Measurements from ENCODE around the gene SRPRB. TPM values are rescaled to one million over a fixed set of nuclear protein-coding genes. Genes with fewer than 3 reads are reported as not detected.

Gene SRPRB
- total RNA-seq, 2 experiments from 2014 or later, result 42.7 to 66.2 TPM

DNA sequence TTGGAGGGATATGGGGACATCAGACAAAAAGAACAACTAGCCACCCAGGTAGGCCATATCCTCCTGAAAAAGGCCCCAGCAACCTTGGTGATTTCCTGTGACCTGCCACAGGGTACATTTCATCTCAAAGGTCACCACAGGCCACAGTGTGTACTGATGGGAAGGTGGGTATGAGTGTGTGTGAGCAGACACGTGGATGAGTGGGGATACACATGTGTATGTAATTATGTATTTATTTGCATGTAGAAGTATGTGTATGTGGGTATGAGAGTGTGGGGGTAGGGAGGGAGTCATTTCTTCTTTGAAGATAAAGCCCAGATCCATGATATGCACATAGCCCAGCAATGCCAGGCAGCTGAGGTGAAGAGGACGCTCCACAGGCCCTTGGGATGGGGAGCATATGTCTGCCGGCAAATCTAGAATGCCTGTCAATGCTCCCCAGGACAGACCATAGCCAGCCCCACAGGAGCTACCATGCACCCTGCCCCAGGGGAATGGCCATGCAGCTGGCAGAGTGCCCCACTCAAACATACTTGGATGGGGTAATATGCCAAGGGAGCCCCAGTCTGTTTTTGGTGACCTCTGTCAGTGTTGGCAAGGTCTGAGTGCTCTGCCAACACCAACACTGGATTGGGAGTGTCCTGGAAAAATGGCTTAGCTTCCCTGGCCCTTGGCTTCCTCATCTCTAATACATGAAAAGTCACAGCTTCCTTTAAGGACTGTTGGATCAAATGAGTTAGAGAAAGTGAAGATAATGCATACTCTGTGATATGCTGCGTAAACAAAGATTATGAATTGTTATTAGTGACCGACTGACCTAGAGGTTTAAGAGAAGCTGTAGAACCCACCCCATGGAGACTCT lies 47.7 kb downstream of the SRPRB start:
- no peaks in the 10 kb centered on the region for H3K9me3 Mint-ChIP-seq (ENCODE audit: low read depth)
- POLR2A ChIA-PET, result no interaction called here

GRCh38 chr3:133853925-133854227 lies 48.3 kb downstream of the SRPRB start:
- Mint-ChIP-seq H3K4me3 (no peak overlapping the region), H3K27ac (no peak overlapping the region), H3K4me1 (peaks cover 14% of the 10 kb centered on the region), H3K27me3 (peaks cover 3% of the 10 kb centered on the region), H3K36me3 (ENCODE audit: low read depth) (no peaks in the 10 kb centered on the region), H3K9me3 (ENCODE audit: low read depth) (no peaks in the 10 kb centered on the region)
- DNase-seq, result no peak
- ATAC-seq, result no peak
- CTCF ChIA-PET, result no interaction called here
- POLR2A ChIA-PET, result no interaction called here
- intact Hi-C loops (cut with DNase I, micrococcal nuclease), result no loop called here

More for the DNA sequence above, 47.7 kb downstream of the SRPRB start:
- Mint-ChIP-seq H3K36me3 (ENCODE audit: low read depth) (no peaks in the 10 kb centered on the region), H3K4me1 (peaks cover 14% of the 10 kb centered on the region), H3K4me3 (no peak overlapping the region), H3K27ac (no peak overlapping the region), H3K27me3 (peaks cover 3% of the 10 kb centered on the region)
- intact Hi-C loops (cut with DNase I, micrococcal nuclease), result no loop called here
- ATAC-seq (no peak), DNase-seq (no peak)
- CTCF ChIA-PET, result no interaction called here

DNA sequence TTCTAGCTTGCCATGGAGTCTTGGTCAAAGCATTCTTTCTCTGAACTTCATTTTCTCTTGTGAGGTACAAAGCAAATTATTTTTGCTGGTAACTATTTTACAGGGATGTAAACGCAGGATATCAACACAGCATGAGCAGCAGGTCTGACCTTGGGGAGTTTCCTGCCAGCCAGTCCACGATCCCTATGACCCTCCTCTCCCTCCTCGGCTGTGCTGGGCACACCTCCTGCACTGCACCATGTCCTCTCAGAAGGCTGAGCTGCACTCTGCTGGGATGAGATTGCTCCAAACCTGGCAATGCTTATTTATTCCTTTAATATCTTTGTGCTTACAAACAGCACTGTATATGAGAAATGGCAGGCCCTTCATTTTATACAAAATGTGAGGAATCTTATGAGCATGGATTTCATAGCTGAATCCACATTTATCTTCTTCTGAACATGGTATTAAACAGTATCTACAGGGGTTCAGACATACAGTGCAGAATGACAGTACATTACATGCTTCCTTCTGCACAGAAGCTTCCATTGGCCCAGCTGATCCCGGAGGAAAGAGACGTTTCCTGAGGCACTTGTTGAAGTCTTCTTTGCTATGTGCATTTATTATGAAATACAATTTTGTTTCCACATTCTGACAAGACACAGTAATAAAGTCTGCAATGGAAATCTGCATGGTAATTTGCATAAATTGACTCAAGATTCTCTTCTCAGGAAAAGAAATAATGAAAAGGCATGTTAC lies 48.8 kb downstream of the SRPRB start:
- Mint-ChIP-seq H3K9me3 (ENCODE audit: low read depth) (no peaks in the 10 kb centered on the region), H3K27me3 (peaks cover 3% of the 10 kb centered on the region), H3K27ac (no peak overlapping the region), H3K4me1 (peaks cover 14% of the 10 kb centered on the region), H3K4me3 (no peak overlapping the region), H3K36me3 (ENCODE audit: low read depth) (no peaks in the 10 kb centered on the region)
- intact Hi-C loops (cut with DNase I, micrococcal nuclease), result no loop called here
- ChIA-PET CTCF (no interaction called here), POLR2A (no interaction called here)
- DNase-seq (no peak), ATAC-seq (no peak)

DNA sequence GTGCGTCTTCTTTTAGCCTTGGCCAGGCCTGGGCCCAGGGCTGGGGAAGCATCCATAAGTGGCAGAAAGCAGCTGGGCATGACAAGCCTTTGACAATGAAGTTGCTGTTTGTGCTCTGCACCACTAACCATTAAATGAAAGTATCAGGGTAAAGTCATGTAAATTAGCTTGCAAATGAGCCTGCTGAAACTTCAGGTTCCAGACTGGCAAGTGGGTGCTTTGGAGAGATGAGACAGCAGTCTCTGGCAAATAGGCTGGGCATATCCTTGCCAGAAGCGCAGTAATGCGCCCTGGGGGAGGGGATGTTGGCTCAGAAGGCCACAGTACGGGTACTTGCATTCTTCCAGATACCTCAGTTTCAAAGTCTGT lies 49.4 kb downstream of the SRPRB start:
- Mint-ChIP-seq H3K9me3 (ENCODE audit: low read depth) (no peaks in the 10 kb centered on the region), H3K36me3 (ENCODE audit: low read depth) (no peaks in the 10 kb centered on the region), H3K27ac (no peak overlapping the region), H3K27me3 (peaks cover 3% of the 10 kb centered on the region), H3K4me1 (peaks cover 14% of the 10 kb centered on the region), H3K4me3 (no peak overlapping the region)
- ChIA-PET POLR2A (no interaction called here), CTCF (no interaction called here)
- intact Hi-C loops (cut with DNase I, micrococcal nuclease), result no loop called here
- DNase-seq, result no peak
- ATAC-seq, result no peak

DNA sequence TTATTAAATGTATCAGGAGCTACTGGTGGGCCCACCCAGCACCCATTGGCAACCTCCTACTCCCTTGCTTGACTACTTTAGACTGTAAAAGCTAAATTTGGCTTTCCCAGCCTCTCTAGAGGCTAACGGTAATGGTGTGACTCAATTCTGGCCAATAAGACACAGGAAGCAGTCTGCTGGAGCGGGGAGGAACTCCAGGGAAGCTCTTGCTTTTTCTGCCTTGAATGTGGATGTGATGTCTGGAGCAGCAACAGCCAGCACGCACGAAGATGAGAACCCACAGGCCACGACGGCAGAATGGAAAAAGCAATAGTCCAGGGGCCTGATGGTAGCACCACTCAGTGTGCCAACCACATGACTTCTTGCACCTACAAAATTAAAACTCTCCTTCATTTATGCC lies 50.2 kb downstream of the SRPRB start:
- no peaks in the 10 kb centered on the region for H3K36me3 Mint-ChIP-seq (ENCODE audit: low read depth)
- H3K4me1 Mint-ChIP-seq, result peaks cover 14% of the 10 kb centered on the region
- H3K9me3 Mint-ChIP-seq (ENCODE audit: low read depth), result no peaks in the 10 kb centered on the region
- ATAC-seq, result no peak
- no peak overlapping the region for H3K4me3 Mint-ChIP-seq
- ChIA-PET CTCF (no interaction called here), POLR2A (no interaction called here)
- DNase-seq, result no peak
- H3K27ac Mint-ChIP-seq, result no peak overlapping the region
- intact Hi-C loops (cut with DNase I, micrococcal nuclease), result no loop called here
- peaks cover 3% of the 10 kb centered on the region for H3K27me3 Mint-ChIP-seq

GRCh38 chr3:133856316-133856715 lies 50.7 kb downstream of the SRPRB start:
- Mint-ChIP-seq H3K4me1 (peaks cover 11% of the 10 kb centered on the region), H3K27ac (no peak overlapping the region), H3K27me3 (peaks cover 2% of the 10 kb centered on the region), H3K4me3 (no peak overlapping the region), H3K36me3 (ENCODE audit: low read depth) (no peaks in the 10 kb centered on the region), H3K9me3 (ENCODE audit: low read depth) (no peaks in the 10 kb centered on the region)
- ATAC-seq, result no peak
- POLR2A ChIA-PET, result no interaction called here
- intact Hi-C loops (cut with DNase I, micrococcal nuclease), result no loop called here
- DNase-seq, result no peak
- CTCF ChIA-PET, result interaction anchor here (0.8 kb wide), 1 partner anchor 15 kb away, joined by 4 read pairs; no protein-coding TSS in a partner anchor

DNA sequence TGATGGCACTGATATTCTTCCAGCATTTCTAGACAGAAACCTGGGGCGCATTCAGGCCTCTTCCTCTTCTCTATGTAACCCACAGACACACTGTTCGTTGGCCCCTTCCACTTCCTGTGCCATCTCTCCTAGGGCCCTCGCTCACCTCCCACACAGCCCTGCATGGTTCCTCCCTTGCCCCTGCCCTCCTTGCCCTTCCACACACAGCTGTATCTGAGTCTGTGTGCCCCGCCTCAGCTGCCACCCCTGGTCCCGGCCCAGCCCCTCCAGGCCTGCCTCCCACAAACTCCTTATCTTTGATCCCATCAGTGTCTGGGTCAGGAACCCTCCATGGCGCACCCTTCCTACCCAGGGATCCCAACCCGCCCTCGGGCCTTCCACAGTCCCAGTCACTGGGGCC lies 52.2 kb downstream of the SRPRB start:
- H3K4me1 Mint-ChIP-seq, result peaks cover 6% of the 10 kb centered on the region
- DNase-seq, result peak; percentile 25
- no peak overlapping the region for H3K27ac Mint-ChIP-seq
- peak; percentile 61 for ATAC-seq
- H3K27me3 Mint-ChIP-seq, result no peaks in the 10 kb centered on the region
- intact Hi-C loops (cut with DNase I, micrococcal nuclease), result no loop called here
- CTCF ChIA-PET, result no interaction called here
- POLR2A ChIA-PET, result interaction anchor here (0.6 kb wide), 1 partner anchor 18 kb away, joined by 3 read pairs; no protein-coding TSS in a partner anchor
- no peaks in the 10 kb centered on the region for H3K9me3 Mint-ChIP-seq (ENCODE audit: low read depth)
- no peak overlapping the region for H3K4me3 Mint-ChIP-seq
- no peaks in the 10 kb centered on the region for H3K36me3 Mint-ChIP-seq (ENCODE audit: low read depth)

DNA sequence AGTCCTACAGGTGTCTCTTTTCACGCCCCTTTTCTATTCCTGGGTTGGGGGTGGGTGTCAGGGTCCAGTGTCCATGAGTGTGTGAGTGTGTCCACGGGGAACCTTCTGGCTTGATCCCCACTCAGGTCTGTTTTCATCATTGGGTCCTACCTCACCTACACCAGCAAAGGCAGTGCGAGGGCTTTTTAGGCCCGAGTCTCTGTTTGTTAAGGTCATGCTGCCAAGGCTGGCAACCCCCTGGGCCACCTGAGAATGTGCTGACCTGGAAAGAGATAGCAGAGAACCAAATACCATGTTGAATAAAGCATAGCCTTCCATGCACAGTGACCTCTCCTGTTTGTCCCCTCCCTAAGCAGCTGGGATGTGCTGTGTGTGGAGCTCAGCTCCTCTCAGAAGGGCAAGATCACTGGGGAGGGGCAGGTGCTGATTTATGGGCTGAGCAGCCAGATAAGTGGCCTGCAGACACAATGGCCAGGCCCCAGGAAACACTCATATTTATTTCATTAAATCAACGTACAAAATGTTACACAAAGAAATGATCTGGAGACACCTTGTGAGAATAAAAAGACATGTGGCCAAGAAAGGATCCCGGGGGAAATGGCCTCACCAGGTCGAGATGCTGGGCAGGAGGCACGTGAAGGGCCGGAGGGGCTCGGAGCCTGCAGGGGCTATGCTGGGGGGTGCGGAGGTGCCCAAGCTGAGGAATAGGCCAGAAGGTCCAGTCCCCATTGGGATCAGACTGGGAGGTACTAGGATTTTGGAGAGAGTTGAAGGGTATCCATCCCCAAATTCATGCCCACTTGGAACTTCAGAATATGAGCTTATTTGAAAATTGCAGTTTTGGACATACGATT lies 54.0 kb downstream of the SRPRB start:
- no peak for DNase-seq
- no peaks in the 10 kb centered on the region for H3K36me3 Mint-ChIP-seq (ENCODE audit: low read depth)
- H3K27ac Mint-ChIP-seq, result no peak overlapping the region
- no peaks in the 10 kb centered on the region for H3K9me3 Mint-ChIP-seq (ENCODE audit: low read depth)
- H3K4me3 Mint-ChIP-seq, result no peak overlapping the region
- intact Hi-C loops (cut with DNase I, micrococcal nuclease), result no loop called here
- peaks cover 1% of the 10 kb centered on the region for H3K27me3 Mint-ChIP-seq
- peaks cover 6% of the 10 kb centered on the region for H3K4me1 Mint-ChIP-seq
- POLR2A ChIA-PET, result no interaction called here
- CTCF ChIA-PET, result no interaction called here
- no peak for ATAC-seq

GRCh38 chr3:133860519-133860918 lies 54.9 kb downstream of the SRPRB start:
- CTCF ChIA-PET, result no interaction called here
- DNase-seq, result no peak

GRCh38 chr3:133862161-133862560 lies 56.5 kb downstream of the SRPRB start:
- H3K9me3 Mint-ChIP-seq (ENCODE audit: low read depth), result no peaks in the 10 kb centered on the region
- H3K4me3 Mint-ChIP-seq, result no peak overlapping the region
- H3K27ac Mint-ChIP-seq, result no peak overlapping the region
- ATAC-seq, result no peak
- POLR2A ChIA-PET, result interaction anchor here (1.4 kb wide), 1 partner anchor 14 kb away, joined by 4 read pairs; no protein-coding TSS in a partner anchor
- no peak for DNase-seq
- intact Hi-C loops (cut with DNase I, micrococcal nuclease), result no loop called here
- peaks cover 6% of the 10 kb centered on the region for H3K4me1 Mint-ChIP-seq
- CTCF ChIA-PET, result no interaction called here
- peaks cover 1% of the 10 kb centered on the region for H3K27me3 Mint-ChIP-seq
- no peaks in the 10 kb centered on the region for H3K36me3 Mint-ChIP-seq (ENCODE audit: low read depth)

More at GRCh38 chr3:133860519-133860918, 54.9 kb downstream of the SRPRB start:
- peaks cover 1% of the 10 kb centered on the region for H3K27me3 Mint-ChIP-seq
- POLR2A ChIA-PET, result no interaction called here
- no peak overlapping the region for H3K4me3 Mint-ChIP-seq
- H3K4me1 Mint-ChIP-seq, result peaks cover 6% of the 10 kb centered on the region
- no peaks in the 10 kb centered on the region for H3K9me3 Mint-ChIP-seq (ENCODE audit: low read depth)
- ATAC-seq, result no peak
- no peaks in the 10 kb centered on the region for H3K36me3 Mint-ChIP-seq (ENCODE audit: low read depth)
- H3K27ac Mint-ChIP-seq, result no peak overlapping the region
- intact Hi-C loops (cut with DNase I, micrococcal nuclease), result no loop called here

DNA sequence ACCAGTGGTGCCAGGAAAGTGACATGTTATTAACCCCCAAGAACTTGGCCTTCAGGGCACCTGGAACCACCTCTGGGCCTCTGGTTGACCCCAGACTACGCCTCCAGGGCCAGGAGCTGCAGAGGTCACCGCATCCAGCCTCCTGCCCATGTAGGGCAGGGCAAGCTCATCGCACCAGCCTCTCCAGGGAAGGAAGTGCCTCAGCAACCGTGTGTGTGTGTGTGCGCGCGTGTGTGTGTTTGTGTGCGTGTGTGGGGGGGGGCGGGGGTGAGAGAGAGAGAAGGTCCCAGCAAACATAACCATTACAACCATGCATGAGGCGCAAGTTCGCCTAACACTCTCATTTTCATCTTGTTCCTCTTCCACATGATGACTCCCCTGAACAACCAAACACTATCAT lies 58.3 kb downstream of the SRPRB start:
- peaks cover 4% of the 10 kb centered on the region for H3K27me3 Mint-ChIP-seq
- CTCF ChIA-PET, result no interaction called here
- POLR2A ChIA-PET, result no interaction called here
- no peak overlapping the region for H3K27ac Mint-ChIP-seq
- no peak overlapping the region for H3K4me3 Mint-ChIP-seq
- intact Hi-C loops (cut with DNase I, micrococcal nuclease), result no loop called here
- no peaks in the 10 kb centered on the region for H3K9me3 Mint-ChIP-seq (ENCODE audit: low read depth)
- DNase-seq (no peak), ATAC-seq (no peak)
- H3K36me3 Mint-ChIP-seq (ENCODE audit: low read depth), result no peaks in the 10 kb centered on the region
- H3K4me1 Mint-ChIP-seq, result no peaks in the 10 kb centered on the region

Data from activated CD4-positive, alpha-beta T cell treated with anti-CD3 and anti-CD28 coated beads for 36 hours (primary cell).